Inferior parietal cortex (tissue), 1 donor: ENCODE measurements around the gene NMRK1.
A peak's percentile ranks its signal among the peaks of the same experiment; 100 is the strongest.

Experiments
- DNase-seq: peaks from one replicate; pipeline ENCODE4 v3.0.0-alpha.2; 2016; ENCODE audit errors: extremely low spot score

Gene NMRK1

GRCh38 chr9:75063556-75064305 is 24.2 kb downstream of the NMRK1 start:
- DNase-seq: no peak

- no peak for DNase-seq
Measured at GRCh38 chr9:75061169-75061568, 26.8 kb downstream of the NMRK1 start.

- no peak for DNase-seq
Measured at GRCh38 chr9:75054368-75055001, 33.5 kb downstream of the NMRK1 start.

- DNase-seq: no peak
Measured at GRCh38 chr9:75053869-75054268, 34.1 kb downstream of the NMRK1 start.

- no peak for DNase-seq
Measured at GRCh38 chr9:75051285-75051684, 36.7 kb downstream of the NMRK1 start.

- DNase-seq: no peak
Measured at GRCh38 chr9:75047506-75047905, 40.4 kb downstream of the NMRK1 start.

GRCh38 chr9:75046725-75047345 is 41.1 kb downstream of the NMRK1 start:
- no peak for DNase-seq

- no peak for DNase-seq
Measured at GRCh38 chr9:75041041-75041440, 46.9 kb downstream of the NMRK1 start.

- DNase-seq: no peak
Measured at GRCh38 chr9:75039801-75040200, 48.2 kb downstream of the NMRK1 start.

GRCh38 chr9:75039009-75039408 is 48.9 kb downstream of the NMRK1 start:
- DNase-seq: peak; percentile 29

GRCh38 chr9:75036793-75037192 is 51.2 kb downstream of the NMRK1 start:
- no peak for DNase-seq

GRCh38 chr9:75033791-75034473 is 54.0 kb downstream of the NMRK1 start:
- no peak for DNase-seq

- DNase-seq: peak; percentile 26
Measured at GRCh38 chr9:75027187-75028107, 60.5 kb downstream of the NMRK1 start.

GRCh38 chr9:75023846-75024245 is 64.1 kb downstream of the NMRK1 start:
- DNase-seq: no peak

GRCh38 chr9:75019654-75020053 is 68.3 kb downstream of the NMRK1 start:
- DNase-seq: no peak

GRCh38 chr9:75019022-75019421 is 68.9 kb downstream of the NMRK1 start:
- DNase-seq: no peak

GRCh38 chr9:75017378-75017777 is 70.6 kb downstream of the NMRK1 start:
- DNase-seq: no peak

GRCh38 chr9:75013735-75014134 is 74.2 kb downstream of the NMRK1 start:
- DNase-seq: no peak
